ENCODE data around the gene ABLIM3. TPM values are rescaled to one million over a fixed set of nuclear protein-coding genes. Genes with fewer than 3 reads are reported as not detected.

Gene ABLIM3
- total and polyA plus RNA-seq, 2 of the 8 experiments (the other 6 are each of a cell fraction or from before 2014, with no cell fraction given), result 0.36 to 0.56 TPM

- TF ChIP-seq, protein P1, sequence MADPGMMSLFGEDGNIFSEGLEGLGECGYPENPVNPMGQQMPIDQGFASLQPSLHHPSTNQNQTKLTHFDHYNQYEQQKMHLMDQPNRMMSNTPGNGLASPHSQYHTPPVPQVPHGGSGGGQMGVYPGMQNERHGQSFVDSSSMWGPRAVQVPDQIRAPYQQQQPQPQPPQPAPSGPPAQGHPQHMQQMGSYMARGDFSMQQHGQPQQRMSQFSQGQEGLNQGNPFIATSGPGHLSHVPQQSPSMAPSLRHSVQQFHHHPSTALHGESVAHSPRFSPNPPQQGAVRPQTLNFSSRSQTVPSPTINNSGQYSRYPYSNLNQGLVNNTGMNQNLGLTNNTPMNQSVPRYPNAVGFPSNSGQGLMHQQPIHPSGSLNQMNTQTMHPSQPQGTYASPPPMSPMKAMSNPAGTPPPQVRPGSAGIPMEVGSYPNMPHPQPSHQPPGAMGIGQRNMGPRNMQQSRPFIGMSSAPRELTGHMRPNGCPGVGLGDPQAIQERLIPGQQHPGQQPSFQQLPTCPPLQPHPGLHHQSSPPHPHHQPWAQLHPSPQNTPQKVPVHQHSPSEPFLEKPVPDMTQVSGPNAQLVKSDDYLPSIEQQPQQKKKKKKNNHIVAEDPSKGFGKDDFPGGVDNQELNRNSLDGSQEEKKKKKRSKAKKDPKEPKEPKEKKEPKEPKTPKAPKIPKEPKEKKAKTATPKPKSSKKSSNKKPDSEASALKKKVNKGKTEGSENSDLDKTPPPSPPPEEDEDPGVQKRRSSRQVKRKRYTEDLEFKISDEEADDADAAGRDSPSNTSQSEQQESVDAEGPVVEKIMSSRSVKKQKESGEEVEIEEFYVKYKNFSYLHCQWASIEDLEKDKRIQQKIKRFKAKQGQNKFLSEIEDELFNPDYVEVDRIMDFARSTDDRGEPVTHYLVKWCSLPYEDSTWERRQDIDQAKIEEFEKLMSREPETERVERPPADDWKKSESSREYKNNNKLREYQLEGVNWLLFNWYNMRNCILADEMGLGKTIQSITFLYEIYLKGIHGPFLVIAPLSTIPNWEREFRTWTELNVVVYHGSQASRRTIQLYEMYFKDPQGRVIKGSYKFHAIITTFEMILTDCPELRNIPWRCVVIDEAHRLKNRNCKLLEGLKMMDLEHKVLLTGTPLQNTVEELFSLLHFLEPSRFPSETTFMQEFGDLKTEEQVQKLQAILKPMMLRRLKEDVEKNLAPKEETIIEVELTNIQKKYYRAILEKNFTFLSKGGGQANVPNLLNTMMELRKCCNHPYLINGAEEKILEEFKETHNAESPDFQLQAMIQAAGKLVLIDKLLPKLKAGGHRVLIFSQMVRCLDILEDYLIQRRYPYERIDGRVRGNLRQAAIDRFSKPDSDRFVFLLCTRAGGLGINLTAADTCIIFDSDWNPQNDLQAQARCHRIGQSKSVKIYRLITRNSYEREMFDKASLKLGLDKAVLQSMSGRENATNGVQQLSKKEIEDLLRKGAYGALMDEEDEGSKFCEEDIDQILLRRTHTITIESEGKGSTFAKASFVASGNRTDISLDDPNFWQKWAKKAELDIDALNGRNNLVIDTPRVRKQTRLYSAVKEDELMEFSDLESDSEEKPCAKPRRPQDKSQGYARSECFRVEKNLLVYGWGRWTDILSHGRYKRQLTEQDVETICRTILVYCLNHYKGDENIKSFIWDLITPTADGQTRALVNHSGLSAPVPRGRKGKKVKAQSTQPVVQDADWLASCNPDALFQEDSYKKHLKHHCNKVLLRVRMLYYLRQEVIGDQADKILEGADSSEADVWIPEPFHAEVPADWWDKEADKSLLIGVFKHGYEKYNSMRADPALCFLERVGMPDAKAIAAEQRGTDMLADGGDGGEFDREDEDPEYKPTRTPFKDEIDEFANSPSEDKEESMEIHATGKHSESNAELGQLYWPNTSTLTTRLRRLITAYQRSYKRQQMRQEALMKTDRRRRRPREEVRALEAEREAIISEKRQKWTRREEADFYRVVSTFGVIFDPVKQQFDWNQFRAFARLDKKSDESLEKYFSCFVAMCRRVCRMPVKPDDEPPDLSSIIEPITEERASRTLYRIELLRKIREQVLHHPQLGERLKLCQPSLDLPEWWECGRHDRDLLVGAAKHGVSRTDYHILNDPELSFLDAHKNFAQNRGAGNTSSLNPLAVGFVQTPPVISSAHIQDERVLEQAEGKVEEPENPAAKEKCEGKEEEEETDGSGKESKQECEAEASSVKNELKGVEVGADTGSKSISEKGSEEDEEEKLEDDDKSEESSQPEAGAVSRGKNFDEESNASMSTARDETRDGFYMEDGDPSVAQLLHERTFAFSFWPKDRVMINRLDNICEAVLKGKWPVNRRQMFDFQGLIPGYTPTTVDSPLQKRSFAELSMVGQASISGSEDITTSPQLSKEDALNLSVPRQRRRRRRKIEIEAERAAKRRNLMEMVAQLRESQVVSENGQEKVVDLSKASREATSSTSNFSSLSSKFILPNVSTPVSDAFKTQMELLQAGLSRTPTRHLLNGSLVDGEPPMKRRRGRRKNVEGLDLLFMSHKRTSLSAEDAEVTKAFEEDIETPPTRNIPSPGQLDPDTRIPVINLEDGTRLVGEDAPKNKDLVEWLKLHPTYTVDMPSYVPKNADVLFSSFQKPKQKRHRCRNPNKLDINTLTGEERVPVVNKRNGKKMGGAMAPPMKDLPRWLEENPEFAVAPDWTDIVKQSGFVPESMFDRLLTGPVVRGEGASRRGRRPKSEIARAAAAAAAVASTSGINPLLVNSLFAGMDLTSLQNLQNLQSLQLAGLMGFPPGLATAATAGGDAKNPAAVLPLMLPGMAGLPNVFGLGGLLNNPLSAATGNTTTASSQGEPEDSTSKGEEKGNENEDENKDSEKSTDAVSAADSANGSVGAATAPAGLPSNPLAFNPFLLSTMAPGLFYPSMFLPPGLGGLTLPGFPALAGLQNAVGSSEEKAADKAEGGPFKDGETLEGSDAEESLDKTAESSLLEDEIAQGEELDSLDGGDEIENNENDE (IDR thresholded peaks at IDR 0.05; ENCODE audit: insufficient replicate concordance, low read length), result no peak
- TF ChIP-seq, protein P2, sequence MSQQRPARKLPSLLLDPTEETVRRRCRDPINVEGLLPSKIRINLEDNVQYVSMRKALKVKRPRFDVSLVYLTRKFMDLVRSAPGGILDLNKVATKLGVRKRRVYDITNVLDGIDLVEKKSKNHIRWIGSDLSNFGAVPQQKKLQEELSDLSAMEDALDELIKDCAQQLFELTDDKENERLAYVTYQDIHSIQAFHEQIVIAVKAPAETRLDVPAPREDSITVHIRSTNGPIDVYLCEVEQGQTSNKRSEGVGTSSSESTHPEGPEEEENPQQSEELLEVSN (IDR thresholded peaks at IDR 0.05), result peak; percentile 55; the same call in 1 of the 2 replicates
- TF ChIP-seq RAD21 (IDR thresholded peaks at IDR 0.05 in 1 of 2, conservative IDR thresholded peaks at IDR 0.05 in 1 of 2; ENCODE audit: low read depth in 2 of 2, low read length in 2 of 2) (no peak), CEBPB (IDR thresholded peaks at IDR 0.05; ENCODE audit: low read depth, low read length) (peak; percentile 87), ATF2 (IDR thresholded peaks at IDR 0.05; ENCODE audit: low read length) (no peak), EZH2 (IDR thresholded peaks at IDR 0.05; ENCODE audit: low read depth, low read length, severe bottlenecking) (peak; percentile 64), MAX (IDR thresholded peaks at IDR 0.05) (peak; percentile 45), ASH2L (IDR thresholded peaks at IDR 0.05; ENCODE audit: low read length) (peak; percentile 50)
These were observed 130.0 kb downstream of the ABLIM3 start (continued) for GRCh38 chr5:149271195-149271715.
